GM12865 (cell line): ENCODE results near the gene DSG4.
A peak's percentile ranks its signal among the peaks of the same experiment; 100 is the strongest.

ENCODE experiments used
- DNase-seq: peaks from one replicate; pipeline ENCODE4 v3.0.0; 2010; ENCODE audit warnings: low read depth
- H3K4me3 ChIP-seq: 2 replicates; pipeline ENCODE4 v1.5.1; 2011; ENCODE audit warnings: mild to moderate bottlenecking, low read depth, low read length, control low read depth
- TF ChIP-seq, protein P1 (sequence below): IDR thresholded peaks from 2 replicates; pipeline ENCODE4 v1.5.1; 2011; ENCODE audit warnings: low read length, control low read depth, low read depth, inconsistent platforms; ENCODE audit not compliant: insufficient read depth; ENCODE audit errors: missing control alignments

The DSG4 gene

DNA sequence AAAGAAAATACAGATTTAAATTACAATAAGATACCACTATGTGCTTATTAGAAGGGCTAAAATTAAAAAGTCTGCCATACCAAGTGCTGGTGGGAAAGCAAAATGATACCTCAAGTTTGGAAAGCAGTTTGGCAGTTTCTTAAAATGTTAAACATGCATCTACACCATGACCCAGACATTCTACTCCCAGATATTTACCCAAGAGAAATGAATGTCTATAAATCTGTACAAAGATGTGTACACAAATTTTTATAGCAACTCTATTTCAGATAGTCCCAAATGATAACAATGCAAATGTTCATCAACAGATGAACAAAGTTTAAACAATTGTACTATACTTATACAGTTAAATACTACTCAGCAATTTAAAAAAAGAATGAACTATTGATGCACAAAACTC lies 7.1 kb upstream of the DSG4 start:
- TF ChIP-seq, protein P1, sequence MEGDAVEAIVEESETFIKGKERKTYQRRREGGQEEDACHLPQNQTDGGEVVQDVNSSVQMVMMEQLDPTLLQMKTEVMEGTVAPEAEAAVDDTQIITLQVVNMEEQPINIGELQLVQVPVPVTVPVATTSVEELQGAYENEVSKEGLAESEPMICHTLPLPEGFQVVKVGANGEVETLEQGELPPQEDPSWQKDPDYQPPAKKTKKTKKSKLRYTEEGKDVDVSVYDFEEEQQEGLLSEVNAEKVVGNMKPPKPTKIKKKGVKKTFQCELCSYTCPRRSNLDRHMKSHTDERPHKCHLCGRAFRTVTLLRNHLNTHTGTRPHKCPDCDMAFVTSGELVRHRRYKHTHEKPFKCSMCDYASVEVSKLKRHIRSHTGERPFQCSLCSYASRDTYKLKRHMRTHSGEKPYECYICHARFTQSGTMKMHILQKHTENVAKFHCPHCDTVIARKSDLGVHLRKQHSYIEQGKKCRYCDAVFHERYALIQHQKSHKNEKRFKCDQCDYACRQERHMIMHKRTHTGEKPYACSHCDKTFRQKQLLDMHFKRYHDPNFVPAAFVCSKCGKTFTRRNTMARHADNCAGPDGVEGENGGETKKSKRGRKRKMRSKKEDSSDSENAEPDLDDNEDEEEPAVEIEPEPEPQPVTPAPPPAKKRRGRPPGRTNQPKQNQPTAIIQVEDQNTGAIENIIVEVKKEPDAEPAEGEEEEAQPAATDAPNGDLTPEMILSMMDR = no peak
- H3K4me3 ChIP-seq = no peak overlapping the region
- no peak for DNase-seq

GRCh38 chr18:31371989-31372388 lies 4.6 kb upstream of the DSG4 start:
- TF ChIP-seq, protein P1 = no peak
- DNase-seq = no peak
- no peak overlapping the region for H3K4me3 ChIP-seq

- no peak for DNase-seq
- TF ChIP-seq, protein P1 = no peak
- no peak overlapping the region for H3K4me3 ChIP-seq
Observed at GRCh38 chr18:31373641-31374040, 2.9 kb upstream of the DSG4 start.

DNA sequence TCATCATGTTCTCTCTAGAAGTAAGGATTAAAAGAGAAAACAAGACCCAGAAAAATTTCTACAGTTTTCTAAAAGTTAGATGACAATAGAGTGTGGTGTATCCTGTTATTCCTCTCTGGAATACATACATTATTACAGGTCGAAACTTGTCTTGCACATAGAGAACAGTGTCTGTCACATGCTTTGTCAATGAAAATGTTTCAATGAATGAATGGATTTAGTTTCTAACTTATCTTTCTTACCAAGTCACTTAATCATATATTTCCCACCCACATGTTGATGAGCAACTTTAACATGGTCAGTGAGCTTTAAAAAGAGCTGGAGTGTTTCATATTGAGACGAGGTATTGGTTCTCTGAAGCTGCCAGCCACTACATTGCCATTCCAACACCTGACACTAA lies 4.3 kb downstream of the DSG4 start:
- no peak for DNase-seq
- TF ChIP-seq, protein P1 = no peak

GRCh38 chr18:31382107-31382506 lies 5.5 kb downstream of the DSG4 start:
- TF ChIP-seq, protein P1 = no peak
- no peak overlapping the region for H3K4me3 ChIP-seq

More for the DNA sequence above, 4.3 kb downstream of the DSG4 start:
- no peak overlapping the region for H3K4me3 ChIP-seq

DNA sequence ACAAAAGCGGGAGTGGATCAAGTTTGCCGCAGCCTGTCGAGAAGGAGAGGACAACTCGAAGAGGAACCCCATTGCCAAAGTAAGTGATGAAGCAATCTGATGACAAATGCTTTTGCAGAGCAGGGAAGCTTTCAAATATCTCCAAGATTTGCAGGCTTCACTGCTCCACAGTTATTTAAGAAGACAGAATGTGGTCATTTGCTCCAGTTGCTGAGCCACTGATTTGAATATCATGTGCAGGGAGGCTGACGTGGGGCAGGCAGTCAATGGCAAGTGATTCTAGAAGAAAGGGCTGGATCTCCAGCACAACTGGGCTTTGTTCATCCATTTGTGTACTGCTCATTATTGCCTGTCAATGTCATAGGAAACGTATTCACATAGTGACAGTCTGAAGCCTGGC lies 10.2 kb downstream of the DSG4 start:
- DNase-seq = peak; percentile 9
- H3K4me3 ChIP-seq = no peak overlapping the region
- TF ChIP-seq, protein P1 = no peak

More at GRCh38 chr18:31382107-31382506, 5.5 kb downstream of the DSG4 start:
- DNase-seq = no peak

GRCh38 chr18:31393286-31393685 lies 16.7 kb downstream of the DSG4 start:
- no peak overlapping the region for H3K4me3 ChIP-seq
- TF ChIP-seq, protein P1 = no peak
- no peak for DNase-seq
